Lower lobe of right lung (tissue), 2 donors: Measurements from ENCODE around the gene PALD1. TPM values are rescaled to one million over a fixed set of nuclear protein-coding genes. Genes with fewer than 3 reads are reported as not detected.

Experiments
- ATAC-seq, 2 donors: fragments of 200-7000 bp; cut with Tn5 transposase; one replicate each; pipeline ENCODE4 v1.9.1; 2020 to 2022; ENCODE audit warnings: mild to moderate bottlenecking in 2 of 2, moderate library complexity in 2 of 2
- DNase-seq: peaks from one replicate; pipeline ENCODE4 v3.0.0-alpha.2; 2020
- H3K27ac ChIP-seq: fragments of 200-600 bp; one replicate; pipeline ENCODE4 v1.8.0; 2022
- H3K27me3 ChIP-seq: fragments of 200-600 bp; one replicate; pipeline ENCODE4 v1.8.0; 2022; ENCODE audit warnings: low read depth
- H3K36me3 ChIP-seq: fragments of 200-600 bp; one replicate; pipeline ENCODE4 v1.8.0; 2022; ENCODE audit warnings: mild to moderate bottlenecking
- H3K4me1 ChIP-seq: fragments of 200-600 bp; one replicate; pipeline ENCODE4 v1.8.0; 2022
- H3K4me3 ChIP-seq: fragments of 200-600 bp; one replicate; pipeline ENCODE4 v1.8.0; 2022; ENCODE audit warnings: mild to moderate bottlenecking
- H3K9me3 ChIP-seq: fragments of 200-600 bp; one replicate; pipeline ENCODE4 v1.8.0; 2022
- intact Hi-C: fragments of 100-400 bp; cut with DNase I; formaldehyde crosslinking; loops from one replicate; pipeline ENCODE4 v1.11.0; 2022
- total RNA-seq: library from RNA; stranded (reverse); fragmentation: NEBNext Ultra II Directional; extraction: Animal tissue kit (Norgen Biotek cat#: 25700); gene quantifications from one replicate; pipeline ENCODE4 v1.2.1, GENCODE V29; 2021
- TF ChIP-seq, protein P1 (sequence below): fragments of 200-600 bp; IDR thresholded peaks from one replicate; pipeline ENCODE4 v1.8.0; 2022; ENCODE audit warnings: antibody characterized with exemption, mild to moderate bottlenecking
- donor health status: DM: no; HTN: yes; CAD: no; lungs with severe emphysema.

PALD1 gene
- total RNA-seq, 1 donor from 2014 or later: 16.0 TPM

DNA sequence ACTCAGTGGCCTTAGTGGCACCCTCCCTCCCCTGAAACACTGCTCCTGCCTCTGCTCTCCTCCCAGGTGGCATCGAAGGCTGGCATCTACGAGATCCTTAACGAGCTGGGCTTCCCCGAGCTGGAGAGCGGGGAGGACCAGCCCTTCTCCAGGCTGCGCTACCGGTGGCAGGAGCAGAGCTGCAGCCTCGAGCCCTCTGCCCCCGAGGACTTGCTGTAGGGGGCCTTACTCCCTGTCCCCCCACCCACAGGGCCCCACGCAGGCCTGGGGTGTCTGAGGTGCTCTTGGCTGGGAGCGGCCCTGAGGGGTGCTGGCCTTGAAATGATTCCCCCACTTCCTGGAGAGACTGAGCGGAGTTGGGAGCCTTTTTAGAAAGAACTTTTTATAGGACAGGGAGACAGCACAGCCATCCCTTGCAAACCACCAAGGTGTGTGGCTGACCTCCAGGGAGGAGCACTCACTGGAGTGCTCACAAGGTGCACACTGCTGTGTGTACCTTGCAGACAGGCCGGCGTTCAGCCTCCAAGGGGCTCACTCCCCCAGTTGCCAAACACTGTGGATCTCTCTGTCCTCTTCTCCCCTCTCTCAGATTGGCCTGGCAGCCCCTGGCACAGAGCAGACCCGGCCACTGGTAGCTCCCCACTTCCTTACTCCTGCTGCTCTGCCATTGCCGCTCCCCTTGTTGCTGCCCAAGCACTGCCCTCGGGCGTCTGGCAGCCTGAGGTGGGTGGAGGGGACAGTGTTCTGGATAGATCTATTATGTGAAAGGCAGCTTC, 88.1 kb downstream of the PALD1 start:
- no peak for ATAC-seq
- Histone ChIP-seq H3K9me3 (no peaks in the 10 kb centered on the region), H3K4me1 (peaks cover 6% of the 10 kb centered on the region), H3K27me3 (no peaks in the 10 kb centered on the region), H3K27ac (no peak overlapping the region), H3K4me3 (no peak overlapping the region), H3K36me3 (peaks cover 41% of the 10 kb centered on the region)
- TF ChIP-seq, protein P1, sequence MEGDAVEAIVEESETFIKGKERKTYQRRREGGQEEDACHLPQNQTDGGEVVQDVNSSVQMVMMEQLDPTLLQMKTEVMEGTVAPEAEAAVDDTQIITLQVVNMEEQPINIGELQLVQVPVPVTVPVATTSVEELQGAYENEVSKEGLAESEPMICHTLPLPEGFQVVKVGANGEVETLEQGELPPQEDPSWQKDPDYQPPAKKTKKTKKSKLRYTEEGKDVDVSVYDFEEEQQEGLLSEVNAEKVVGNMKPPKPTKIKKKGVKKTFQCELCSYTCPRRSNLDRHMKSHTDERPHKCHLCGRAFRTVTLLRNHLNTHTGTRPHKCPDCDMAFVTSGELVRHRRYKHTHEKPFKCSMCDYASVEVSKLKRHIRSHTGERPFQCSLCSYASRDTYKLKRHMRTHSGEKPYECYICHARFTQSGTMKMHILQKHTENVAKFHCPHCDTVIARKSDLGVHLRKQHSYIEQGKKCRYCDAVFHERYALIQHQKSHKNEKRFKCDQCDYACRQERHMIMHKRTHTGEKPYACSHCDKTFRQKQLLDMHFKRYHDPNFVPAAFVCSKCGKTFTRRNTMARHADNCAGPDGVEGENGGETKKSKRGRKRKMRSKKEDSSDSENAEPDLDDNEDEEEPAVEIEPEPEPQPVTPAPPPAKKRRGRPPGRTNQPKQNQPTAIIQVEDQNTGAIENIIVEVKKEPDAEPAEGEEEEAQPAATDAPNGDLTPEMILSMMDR: no peak
- intact Hi-C loops: no loop called here
- DNase-seq: no peak

DNA sequence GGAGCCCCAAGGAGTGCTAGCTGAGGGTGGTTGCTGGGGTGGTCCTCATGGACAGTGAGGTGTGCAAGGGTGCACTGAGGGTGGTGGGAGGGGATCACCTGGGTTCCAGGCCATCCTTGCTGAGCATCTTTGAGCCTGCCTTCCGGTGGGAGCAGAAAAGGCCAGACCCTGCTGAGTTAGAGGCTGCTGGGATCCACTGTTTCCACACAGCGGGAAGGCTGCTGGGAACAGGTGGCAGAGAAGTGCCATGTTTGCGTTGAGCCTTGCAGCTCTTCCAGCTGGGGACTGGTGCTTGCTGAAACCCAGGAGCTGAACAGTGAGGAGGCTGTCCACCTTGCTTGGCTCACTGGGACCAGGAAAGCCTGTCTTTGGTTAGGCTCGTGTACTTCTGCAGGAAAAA, 89.0 kb downstream of the PALD1 start:
- H3K4me1 ChIP-seq: no peaks in the 10 kb centered on the region
- no peaks in the 10 kb centered on the region for H3K9me3 ChIP-seq
- H3K27ac ChIP-seq: no peak overlapping the region
- DNase-seq (no peak), ATAC-seq (no peak)
- no peaks in the 10 kb centered on the region for H3K27me3 ChIP-seq
- H3K4me3 ChIP-seq: no peak overlapping the region
- TF ChIP-seq, protein P1: no peak
- H3K36me3 ChIP-seq: peaks cover 41% of the 10 kb centered on the region
- intact Hi-C loops: no loop called here

DNA sequence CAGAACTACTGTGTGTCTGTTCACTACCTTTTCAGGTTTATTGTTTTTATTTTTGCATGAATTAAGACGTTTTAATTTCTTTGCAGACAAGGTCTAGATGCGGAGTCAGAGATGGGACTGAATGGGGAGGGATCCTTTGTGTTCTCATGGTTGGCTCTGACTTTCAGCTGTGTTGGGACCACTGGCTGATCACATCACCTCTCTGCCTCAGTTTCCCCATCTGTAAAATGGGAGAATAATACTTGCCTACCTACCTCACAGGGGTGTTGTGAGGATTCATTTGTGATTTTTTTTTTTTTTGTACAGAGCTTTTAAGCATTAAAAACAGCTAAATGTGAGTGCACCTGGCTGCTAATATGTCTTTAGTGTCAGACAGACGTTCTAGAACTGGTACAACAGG, 89.5 kb downstream of the PALD1 start:
- Histone ChIP-seq H3K36me3 (peaks cover 41% of the 10 kb centered on the region), H3K9me3 (no peaks in the 10 kb centered on the region), H3K4me1 (no peaks in the 10 kb centered on the region), H3K27me3 (no peaks in the 10 kb centered on the region), H3K27ac (no peak overlapping the region), H3K4me3 (no peak overlapping the region)
- TF ChIP-seq, protein P1: no peak
- ATAC-seq (no peak), DNase-seq (no peak)
- intact Hi-C loops: no loop called here

DNA sequence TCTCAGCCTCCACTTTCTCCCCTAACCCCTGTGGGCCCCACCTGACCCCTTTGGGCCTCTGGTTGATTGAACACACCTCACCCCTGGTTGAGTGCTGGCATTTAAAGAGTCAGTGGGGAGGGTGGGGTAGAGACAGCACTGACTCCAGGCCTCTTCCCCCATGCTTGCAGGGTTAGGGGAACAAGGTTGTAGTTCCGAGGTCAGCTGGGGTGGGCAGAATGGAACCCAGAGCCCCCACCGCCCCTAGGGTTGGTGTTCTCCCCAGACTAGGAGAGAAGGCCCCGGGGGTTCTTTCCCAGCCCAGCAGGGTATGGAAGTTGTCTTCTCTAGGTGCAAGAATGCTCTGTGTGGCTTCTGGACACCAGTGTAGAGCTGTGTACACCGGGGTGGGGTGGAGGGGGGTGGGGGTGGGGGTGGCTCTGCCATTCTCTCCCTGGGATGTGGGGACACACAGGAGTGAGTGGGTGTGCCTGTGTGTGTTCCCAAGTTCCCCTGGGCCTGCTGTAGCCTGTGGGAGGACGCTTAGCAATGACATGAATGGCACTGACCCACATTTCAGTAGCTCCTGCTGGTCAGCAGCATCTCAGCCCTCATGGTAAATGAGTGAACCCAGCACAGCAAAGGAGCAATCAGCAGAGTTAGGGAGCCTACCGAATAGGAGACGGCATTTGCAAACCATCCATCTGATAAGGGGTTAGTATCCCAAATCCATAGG, 90.4 kb downstream of the PALD1 start:
- intact Hi-C loops: no loop called here
- Histone ChIP-seq H3K4me1 (no peaks in the 10 kb centered on the region), H3K36me3 (peaks cover 39% of the 10 kb centered on the region), H3K9me3 (no peaks in the 10 kb centered on the region), H3K4me3 (no peak overlapping the region), H3K27ac (no peak overlapping the region), H3K27me3 (no peaks in the 10 kb centered on the region)
- TF ChIP-seq, protein P1: no peak
- ATAC-seq: no peak
- no peak for DNase-seq

DNA sequence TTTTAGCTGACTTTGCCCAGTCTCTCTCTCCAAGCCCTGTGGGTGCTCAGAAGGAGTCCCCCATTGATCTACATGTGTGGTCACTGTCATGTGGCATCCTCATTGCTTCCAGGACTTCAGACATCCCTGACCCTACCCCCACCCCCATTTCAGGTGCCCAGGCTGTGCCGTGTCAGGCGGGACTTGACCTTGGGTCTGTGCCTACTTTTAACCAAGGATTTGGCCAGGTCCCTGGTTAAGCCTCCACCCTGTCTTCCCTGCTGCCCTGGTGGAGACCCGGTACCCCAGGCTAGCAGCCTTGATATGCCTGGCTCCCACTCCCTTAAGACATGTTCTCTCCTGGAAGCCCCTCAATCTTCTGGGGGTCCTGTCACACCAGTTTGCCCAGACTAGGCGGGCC, 92.7 kb downstream of the PALD1 start:
- Histone ChIP-seq H3K27ac (no peak overlapping the region), H3K27me3 (no peaks in the 10 kb centered on the region), H3K36me3 (peaks cover 17% of the 10 kb centered on the region), H3K4me1 (peaks cover 10% of the 10 kb centered on the region), H3K9me3 (no peaks in the 10 kb centered on the region), H3K4me3 (no peak overlapping the region)
- intact Hi-C loops: no loop called here
- no peak for ATAC-seq
- DNase-seq: no peak
- TF ChIP-seq, protein P1: no peak
